Measurements from ENCODE around the gene SLC20A1. TPM values are rescaled to one million over a fixed set of nuclear protein-coding genes. Genes with fewer than 3 reads are reported as not detected.

Gene SLC20A1
- total and polyA plus RNA-seq, 2 donors = 27.2 to 47.0 TPM

- H3K4me3 ChIP-seq (ENCODE audit: low read length in 2 of 2) = no peak overlapping the region
- H3K27ac ChIP-seq (ENCODE audit: low read depth in 1 of 2, low read length in 1 of 2) = no peak overlapping the region
- WGBS = 98% methylated on average over 4 of the region's 4 CpGs
- H3K36me3 ChIP-seq (ENCODE audit: control insufficient read depth in 2 of 2, insufficient read depth in 2 of 2, low read length in 1 of 2) = peaks cover 44 to 90% of the 10 kb centered on the region in 2 donors
- DNase-seq (ENCODE audit: low read depth in 6 of 9, low spot score in 9 of 9) = no peak
- peaks cover 0 to 3% of the 10 kb centered on the region in 2 donors for H3K4me1 ChIP-seq (ENCODE audit: control insufficient read depth in 2 of 2, insufficient read depth in 2 of 2, low read length in 2 of 2)
- no peaks in the 10 kb centered on the region for H3K9me3 ChIP-seq (ENCODE audit: control insufficient read depth in 2 of 2, insufficient read depth in 1 of 2, low read length in 1 of 2)
- H3K27me3 ChIP-seq (ENCODE audit: control insufficient read depth in 2 of 2, insufficient read depth in 1 of 2, low read length in 1 of 2) = no peaks in the 10 kb centered on the region
Measured at GRCh38 chr2:112656679-112657078, 10.9 kb downstream of the SLC20A1 start.

GRCh38 chr2:112658301-112658700, 12.6 kb downstream of the SLC20A1 start:
- no peak overlapping the region for H3K4me3 ChIP-seq (ENCODE audit: low read length in 2 of 2)
- H3K36me3 ChIP-seq (ENCODE audit: control insufficient read depth in 2 of 2, insufficient read depth in 2 of 2, low read length in 1 of 2) = peaks cover 51 to 89% of the 10 kb centered on the region in 2 donors
- WGBS = 93% methylated on average over 2 of the region's 2 CpGs
- H3K27me3 ChIP-seq (ENCODE audit: control insufficient read depth in 2 of 2, insufficient read depth in 1 of 2, low read length in 1 of 2) = no peaks in the 10 kb centered on the region
- no peak overlapping the region for H3K27ac ChIP-seq (ENCODE audit: low read depth in 1 of 2, low read length in 1 of 2)
- H3K4me1 ChIP-seq (ENCODE audit: control insufficient read depth in 2 of 2, insufficient read depth in 2 of 2, low read length in 2 of 2) = peaks cover 0 to 3% of the 10 kb centered on the region in 2 donors
- H3K9me3 ChIP-seq (ENCODE audit: control insufficient read depth in 2 of 2, insufficient read depth in 1 of 2, low read length in 1 of 2) = no peaks in the 10 kb centered on the region
- no peak for DNase-seq (ENCODE audit: low read depth in 6 of 9, low spot score in 9 of 9)

GRCh38 chr2:112658839-112659667, 13.3 kb downstream of the SLC20A1 start:
- peaks cover 58 to 89% of the 10 kb centered on the region in 2 donors for H3K36me3 ChIP-seq (ENCODE audit: control insufficient read depth in 2 of 2, insufficient read depth in 2 of 2, low read length in 1 of 2)

DNA sequence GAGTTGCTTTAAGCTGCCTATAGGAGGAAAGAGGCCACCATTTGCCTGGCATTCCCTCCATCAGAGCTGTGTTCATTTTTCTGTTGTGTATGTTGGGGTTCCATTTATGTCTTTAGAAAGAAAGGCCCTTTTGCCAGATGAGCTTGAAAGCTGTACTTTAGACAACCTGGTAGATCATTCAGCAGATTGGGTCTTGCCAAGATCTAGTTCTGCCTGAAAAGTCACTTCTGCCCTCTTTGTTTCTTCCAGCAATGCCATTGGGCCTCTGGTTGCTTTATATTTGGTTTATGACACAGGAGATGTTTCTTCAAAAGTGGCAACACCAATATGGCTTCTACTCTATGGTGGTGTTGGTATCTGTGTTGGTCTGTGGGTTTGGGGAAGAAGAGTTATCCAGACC, 14.4 kb downstream of the SLC20A1 start:
- peaks cover 0 to 3% of the 10 kb centered on the region in 2 donors for H3K4me1 ChIP-seq (ENCODE audit: control insufficient read depth in 2 of 2, insufficient read depth in 2 of 2, low read length in 2 of 2)
- no peaks in the 10 kb centered on the region for H3K9me3 ChIP-seq (ENCODE audit: control insufficient read depth in 2 of 2, insufficient read depth in 1 of 2, low read length in 1 of 2)
- no peak overlapping the region for H3K27ac ChIP-seq (ENCODE audit: low read depth in 1 of 2, low read length in 1 of 2)
- H3K36me3 ChIP-seq (ENCODE audit: control insufficient read depth in 2 of 2, insufficient read depth in 2 of 2, low read length in 1 of 2) = peaks cover 62 to 84% of the 10 kb centered on the region in 2 donors
- no peak overlapping the region for H3K4me3 ChIP-seq (ENCODE audit: low read length in 2 of 2)
- no peak for DNase-seq (ENCODE audit: low read depth in 6 of 9, low spot score in 9 of 9)
- H3K27me3 ChIP-seq (ENCODE audit: control insufficient read depth in 2 of 2, insufficient read depth in 1 of 2, low read length in 1 of 2) = no peaks in the 10 kb centered on the region

More at GRCh38 chr2:112658839-112659667, 13.3 kb downstream of the SLC20A1 start:
- Histone ChIP-seq H3K27me3 (ENCODE audit: control insufficient read depth in 2 of 2, insufficient read depth in 1 of 2, low read length in 1 of 2) (no peaks in the 10 kb centered on the region), H3K4me3 (ENCODE audit: low read length in 2 of 2) (no peak overlapping the region), H3K9me3 (ENCODE audit: control insufficient read depth in 2 of 2, insufficient read depth in 1 of 2, low read length in 1 of 2) (no peaks in the 10 kb centered on the region), H3K4me1 (ENCODE audit: control insufficient read depth in 2 of 2, insufficient read depth in 2 of 2, low read length in 2 of 2) (peaks cover 0 to 3% of the 10 kb centered on the region in 2 donors), H3K27ac (ENCODE audit: low read depth in 1 of 2, low read length in 1 of 2) (peak overlapping the region in 1 of 2 donors; percentile 52)
- DNase-seq (ENCODE audit: low read depth in 6 of 9, low spot score in 9 of 9) = no peak
- WGBS = 92% methylated on average over 11 of the region's 11 CpGs

GRCh38 chr2:112661656-112662305, 16.0 kb downstream of the SLC20A1 start:
- Histone ChIP-seq H3K9me3 (ENCODE audit: control insufficient read depth in 2 of 2, insufficient read depth in 1 of 2, low read length in 1 of 2) (no peaks in the 10 kb centered on the region), H3K4me1 (ENCODE audit: control insufficient read depth in 2 of 2, insufficient read depth in 2 of 2, low read length in 2 of 2) (peaks cover 0 to 3% of the 10 kb centered on the region in 2 donors), H3K27ac (ENCODE audit: low read depth in 1 of 2, low read length in 1 of 2) (no peak overlapping the region), H3K27me3 (ENCODE audit: control insufficient read depth in 2 of 2, insufficient read depth in 1 of 2, low read length in 1 of 2) (no peaks in the 10 kb centered on the region), H3K36me3 (ENCODE audit: control insufficient read depth in 2 of 2, insufficient read depth in 2 of 2, low read length in 1 of 2) (peaks cover 60 to 76% of the 10 kb centered on the region in 2 donors), H3K4me3 (ENCODE audit: low read length in 2 of 2) (no peak overlapping the region)
- DNase-seq (ENCODE audit: low read depth in 6 of 9, low spot score in 9 of 9) = no peak
- WGBS = 97% methylated on average over 8 of the region's 8 CpGs

DNA sequence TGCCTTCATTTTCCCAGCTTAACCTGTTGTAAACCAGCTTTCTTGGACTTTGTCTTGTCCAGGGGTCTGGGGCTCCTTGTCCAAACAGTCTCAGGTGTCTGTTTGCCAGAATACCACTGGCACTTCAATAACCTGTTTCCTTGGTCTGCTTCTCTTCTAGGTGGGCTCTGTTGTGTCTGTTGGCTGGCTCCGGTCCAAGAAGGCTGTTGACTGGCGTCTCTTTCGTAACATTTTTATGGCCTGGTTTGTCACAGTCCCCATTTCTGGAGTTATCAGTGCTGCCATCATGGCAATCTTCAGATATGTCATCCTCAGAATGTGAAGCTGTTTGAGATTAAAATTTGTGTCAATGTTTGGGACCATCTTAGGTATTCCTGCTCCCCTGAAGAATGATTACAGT, 17.0 kb downstream of the SLC20A1 start:
- H3K4me3 ChIP-seq (ENCODE audit: low read length in 2 of 2) = no peak overlapping the region
- H3K9me3 ChIP-seq (ENCODE audit: control insufficient read depth in 2 of 2, insufficient read depth in 1 of 2, low read length in 1 of 2) = no peaks in the 10 kb centered on the region
- peaks cover 0 to 3% of the 10 kb centered on the region in 2 donors for H3K4me1 ChIP-seq (ENCODE audit: control insufficient read depth in 2 of 2, insufficient read depth in 2 of 2, low read length in 2 of 2)
- no peak overlapping the region for H3K27ac ChIP-seq (ENCODE audit: low read depth in 1 of 2, low read length in 1 of 2)
- H3K27me3 ChIP-seq (ENCODE audit: control insufficient read depth in 2 of 2, insufficient read depth in 1 of 2, low read length in 1 of 2) = no peaks in the 10 kb centered on the region
- DNase-seq (ENCODE audit: low read depth in 6 of 9, low spot score in 9 of 9) = no peak
- H3K36me3 ChIP-seq (ENCODE audit: control insufficient read depth in 2 of 2, insufficient read depth in 2 of 2, low read length in 1 of 2) = peaks cover 55 to 69% of the 10 kb centered on the region in 2 donors
- 97% methylated on average over 3 of the region's 3 CpGs for WGBS

GRCh38 chr2:112664689-112665088, 18.9 kb downstream of the SLC20A1 start:
- Histone ChIP-seq H3K36me3 (ENCODE audit: control insufficient read depth in 2 of 2, insufficient read depth in 2 of 2, low read length in 1 of 2) (peaks cover 36 to 49% of the 10 kb centered on the region in 2 donors), H3K9me3 (ENCODE audit: control insufficient read depth in 2 of 2, insufficient read depth in 1 of 2, low read length in 1 of 2) (no peaks in the 10 kb centered on the region), H3K4me3 (ENCODE audit: low read length in 2 of 2) (no peak overlapping the region), H3K27me3 (ENCODE audit: control insufficient read depth in 2 of 2, insufficient read depth in 1 of 2, low read length in 1 of 2) (no peaks in the 10 kb centered on the region), H3K27ac (ENCODE audit: low read depth in 1 of 2, low read length in 1 of 2) (no peak overlapping the region), H3K4me1 (ENCODE audit: control insufficient read depth in 2 of 2, insufficient read depth in 2 of 2, low read length in 2 of 2) (no peaks in the 10 kb centered on the region)
- DNase-seq (ENCODE audit: low read depth in 6 of 9, low spot score in 9 of 9) = no peak

DNA sequence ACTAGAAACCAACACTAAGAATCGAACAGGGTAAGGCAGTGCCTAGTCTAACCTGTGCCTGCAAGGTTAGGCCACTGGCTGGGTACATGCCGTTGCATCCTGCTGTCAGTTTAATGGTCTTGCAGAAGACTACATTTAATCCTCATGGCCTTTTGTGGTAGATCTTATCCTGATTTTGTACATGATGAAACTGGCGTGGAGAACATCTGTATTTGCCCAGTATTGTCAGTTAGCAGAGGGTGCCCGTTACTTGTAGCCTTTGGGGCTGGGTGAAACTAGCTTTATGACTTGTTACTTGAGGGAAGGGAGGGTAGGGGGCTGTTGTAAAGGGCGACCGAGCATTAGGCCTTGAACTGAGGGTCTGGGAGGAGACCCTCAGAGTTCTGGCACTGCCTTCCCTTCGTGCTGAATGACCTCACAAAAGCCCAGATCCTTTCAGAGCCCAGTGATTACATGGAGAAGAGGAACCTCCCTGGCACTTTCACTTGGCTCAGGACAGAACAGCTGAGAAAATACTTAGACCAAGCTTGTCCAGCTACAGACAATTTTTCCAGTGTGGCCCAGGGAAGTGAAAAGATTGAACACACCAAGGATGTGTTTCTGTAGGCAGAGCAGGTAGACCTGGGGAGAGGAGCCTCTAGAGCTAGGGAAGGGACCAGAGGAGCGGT, 19.5 kb downstream of the SLC20A1 start:
- no peaks in the 10 kb centered on the region for H3K9me3 ChIP-seq (ENCODE audit: control insufficient read depth in 2 of 2, insufficient read depth in 1 of 2, low read length in 1 of 2)

DNA sequence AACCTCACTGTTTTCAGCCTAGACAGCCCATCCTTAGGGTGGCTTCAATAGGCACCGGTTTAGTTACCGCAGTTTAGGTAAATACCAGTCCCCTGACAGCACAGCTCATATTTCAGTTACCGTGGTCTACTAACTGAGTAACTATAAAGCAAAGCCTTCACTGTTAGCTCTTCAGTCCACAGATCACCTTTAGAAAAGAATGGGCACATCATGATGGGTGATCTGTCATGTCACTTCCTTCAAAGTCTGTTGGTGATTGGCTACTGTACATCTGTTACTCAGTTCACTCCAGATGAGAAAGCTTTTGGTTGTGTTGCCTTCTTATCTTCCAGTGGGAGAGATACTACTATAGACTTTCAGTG, 21.0 kb downstream of the SLC20A1 start:
- Histone ChIP-seq H3K9me3 (ENCODE audit: control insufficient read depth in 2 of 2, insufficient read depth in 1 of 2, low read length in 1 of 2) (no peaks in the 10 kb centered on the region), H3K27ac (ENCODE audit: low read depth in 1 of 2, low read length in 1 of 2) (no peak overlapping the region), H3K4me1 (ENCODE audit: control insufficient read depth in 2 of 2, insufficient read depth in 2 of 2, low read length in 2 of 2) (no peaks in the 10 kb centered on the region), H3K36me3 (ENCODE audit: control insufficient read depth in 2 of 2, insufficient read depth in 2 of 2, low read length in 1 of 2) (peaks cover 27 to 31% of the 10 kb centered on the region in 2 donors), H3K27me3 (ENCODE audit: control insufficient read depth in 2 of 2, insufficient read depth in 1 of 2, low read length in 1 of 2) (no peaks in the 10 kb centered on the region), H3K4me3 (ENCODE audit: low read length in 2 of 2) (no peak overlapping the region)
- DNase-seq (ENCODE audit: low read depth in 6 of 9, low spot score in 9 of 9) = no peak
- WGBS = 85% methylated on average over 3 of the region's 3 CpGs

More for the DNA sequence above, 19.5 kb downstream of the SLC20A1 start:
- Histone ChIP-seq H3K27me3 (ENCODE audit: control insufficient read depth in 2 of 2, insufficient read depth in 1 of 2, low read length in 1 of 2) (no peaks in the 10 kb centered on the region), H3K27ac (ENCODE audit: low read depth in 1 of 2, low read length in 1 of 2) (no peak overlapping the region), H3K4me3 (ENCODE audit: low read length in 2 of 2) (no peak overlapping the region), H3K4me1 (ENCODE audit: control insufficient read depth in 2 of 2, insufficient read depth in 2 of 2, low read length in 2 of 2) (no peaks in the 10 kb centered on the region), H3K36me3 (ENCODE audit: control insufficient read depth in 2 of 2, insufficient read depth in 2 of 2, low read length in 1 of 2) (peaks cover 32 to 43% of the 10 kb centered on the region in 2 donors)
- WGBS = 96% methylated on average over 8 of the region's 8 CpGs
- no peak for DNase-seq (ENCODE audit: low read depth in 6 of 9, low spot score in 9 of 9)

Measured in thymus (tissue), 11 donors.